GM23338 (cell line): ENCODE data around the gene GGT5. TPM values are rescaled to one million over a fixed set of nuclear protein-coding genes. Genes with fewer than 3 reads are reported as not detected.

Source experiments
- ATAC-seq: fragments of 200-7000 bp; cut with Tn5 transposase; 3 replicates; pipeline ENCODE4 v1.9.1; 2020
- DNase-seq: peaks from one replicate; pipeline ENCODE4 v3.0.0-alpha.2; 2015; ENCODE audit warnings: low spot score
- H2AFZ ChIP-seq: fragments of 200-600 bp; sonication (generic); 2 replicates; pipeline ENCODE4 v1.8.0; 2016; ENCODE audit warnings: antibody characterized with exemption, mild to moderate bottlenecking, moderate library complexity
- H3F3A ChIP-seq: fragments of 200-600 bp; sonication (generic); replicated peaks from 2 replicates; pipeline ENCODE4 v1.8.0; 2017; ENCODE audit warnings: antibody characterized with exemption, mixed run types, low read depth
- H3K27ac ChIP-seq: fragments of 200-600 bp; sonication (generic); 2 replicates; pipeline ENCODE4 v1.6.1; 2016; ENCODE audit warnings: low read depth
- H3K27me3 ChIP-seq: fragments of 200-600 bp; sonication (generic); 2 replicates; pipeline ENCODE4 v1.8.0; 2016; ENCODE audit warnings: mild to moderate bottlenecking, mixed run types, moderate library complexity; ENCODE audit not compliant: insufficient read depth
- H3K36me3 ChIP-seq: fragments of 200-600 bp; sonication (generic); 2 replicates; pipeline ENCODE4 v1.8.0; 2016; ENCODE audit warnings: mild to moderate bottlenecking; ENCODE audit not compliant: insufficient read depth
- H3K4me1 ChIP-seq: fragments of 200-600 bp; sonication (generic); 2 replicates; pipeline ENCODE4 v1.8.0; 2016; ENCODE audit warnings: mild to moderate bottlenecking, moderate library complexity; ENCODE audit not compliant: insufficient read depth
- H3K4me2 ChIP-seq: fragments of 200-600 bp; sonication (generic); 2 replicates; pipeline ENCODE4 v1.7.1; 2017; ENCODE audit warnings: mixed run types
- H3K4me3 ChIP-seq: fragments of 200-600 bp; sonication (generic); 2 replicates; pipeline ENCODE4 v1.6.1; 2016; ENCODE audit warnings: mixed run types
- H3K79me2 ChIP-seq: fragments of 200-600 bp; sonication (generic); replicated peaks from 2 replicates; pipeline ENCODE4 v1.8.0; 2017; ENCODE audit warnings: mild to moderate bottlenecking; ENCODE audit not compliant: insufficient read depth
- H3K9me2 ChIP-seq: fragments of 200-600 bp; sonication (generic); 2 replicates; pipeline ENCODE4 v1.8.0; 2017; ENCODE audit not compliant: insufficient read depth
- H4K20me1 ChIP-seq: fragments of 200-600 bp; sonication (generic); replicated peaks from 2 replicates; pipeline ENCODE4 v1.8.0; 2017; ENCODE audit warnings: mild to moderate bottlenecking; ENCODE audit not compliant: insufficient read depth
- H3K27ac Mint-ChIP-seq: 2 replicates; pipeline ENCODE4 v1.8.0; 2020; ENCODE audit warnings: inconsistent platforms, mild to moderate bottlenecking, moderate library complexity, mixed read lengths
- H3K27me3 Mint-ChIP-seq: 3 replicates; pipeline ENCODE4 v1.8.0; 2022; ENCODE audit warnings: low read depth, mild to moderate bottlenecking, moderate library complexity, mixed read lengths, inconsistent platforms; ENCODE audit not compliant: insufficient read depth, poor library complexity
- H3K36me3 Mint-ChIP-seq: 3 replicates; pipeline ENCODE4 v1.8.0; 2021; ENCODE audit warnings: low read depth, mild to moderate bottlenecking, inconsistent platforms, moderate library complexity, mixed read lengths
- H3K4me1 Mint-ChIP-seq: 3 replicates; pipeline ENCODE4 v1.8.0; 2020; ENCODE audit warnings: mild to moderate bottlenecking, inconsistent platforms, mixed read lengths
- H3K4me3 Mint-ChIP-seq: 3 replicates; pipeline ENCODE4 v1.8.0; 2021; ENCODE audit warnings: moderate library complexity, mild to moderate bottlenecking, inconsistent platforms, mixed read lengths
- H3K9me3 Mint-ChIP-seq: 3 replicates; pipeline ENCODE4 v1.8.0; 2020; ENCODE audit warnings: moderate library complexity, mild to moderate bottlenecking, inconsistent platforms, mixed read lengths
- CTCF ChIP-seq, 2 experiments: fragments of 200-600 bp in 1 of 2; sonication (generic) in 1 of 2; conservative IDR thresholded peaks; 2 replicates each; pipeline versions ENCODE4 v1.5.1 to v1.6.1; 2016 to 2017; ENCODE audit warnings: antibody characterized with exemption in 2 of 2, low read depth in 2 of 2, mild to moderate bottlenecking in 2 of 2, moderate library complexity in 1 of 2
- JUNB ChIP-seq: IDR thresholded peaks from one replicate; pipeline ENCODE4 v1.6.1; 2016; ENCODE audit warnings: antibody characterized with exemption; ENCODE audit not compliant: unreplicated experiment
- NANOG ChIP-seq: IDR thresholded peaks from 2 replicates; pipeline ENCODE4 v1.6.1; 2016; ENCODE audit warnings: antibody characterized with exemption, borderline replicate concordance
- POLR2AphosphoS5 ChIP-seq: IDR thresholded peaks from 2 replicates; pipeline ENCODE4 v1.6.1; 2016; ENCODE audit warnings: antibody characterized with exemption, low read depth
- ZNF331 ChIP-seq: fragments of 250-450 bp; sonication (Bioruptor Pico); IDR thresholded peaks from 2 replicates; pipeline ENCODE4 v1.5.0; 2020; ENCODE audit warnings: low read depth, mild to moderate bottlenecking, moderate library complexity
- ZNF462 ChIP-seq: fragments of 250-450 bp; sonication (Bioruptor Pico); IDR thresholded peaks from 2 replicates; pipeline ENCODE4 v1.5.0; 2020; ENCODE audit warnings: mild to moderate bottlenecking, moderate library complexity
- polyA plus RNA-seq: library from polyadenylated mRNA; unstranded; fragments of >200 nt; fragmentation: Nextera tagmentation; extraction: Ambion mirVana; gene quantifications from 2 replicates; pipeline ENCODE4 v1.2.1, GENCODE V29; 2016
- total RNA-seq: library from RNA; depleted of rRNA; stranded (reverse); fragments of >200 nt; shearing (Covaris generic); gene quantifications from 2 replicates; pipeline ENCODE4 v1.2.3, GENCODE V29; 2014

Gene GGT5
- total and polyA plus RNA-seq, 2 experiments from 2014 or later, result not detected

GRCh38 chr22:24176040-24176439 is 68.8 kb downstream of the GGT5 start:
- Mint-ChIP-seq H3K27ac (no peak overlapping the region), H3K4me1 (peaks cover 6% of the 10 kb centered on the region; the same call in 1 of the 3 replicates), H3K4me3 (no peak overlapping the region)

More at GRCh38 chr22:24176040-24176439, 68.8 kb downstream of the GGT5 start:
- no peak overlapping the region for H3K27ac ChIP-seq
- TF ChIP-seq POLR2AphosphoS5 (no peak), JUNB (no peak), NANOG (no peak), ZNF462 (CRISPR knock-in tag) (no peak), CTCF (conservative IDR thresholded peaks at IDR 0.05; ENCODE audit: low read depth in 2 of 2) (no peak), ZNF331 (CRISPR knock-in tag) (no peak)
- H3K9me3 Mint-ChIP-seq, result no peaks in the 10 kb centered on the region
- no peaks in the 10 kb centered on the region for H3K27me3 ChIP-seq
- DNase-seq (no peak), ATAC-seq (no peak)
- no peak overlapping the region for H3K4me3 ChIP-seq
- H3K4me2 ChIP-seq, result no peak overlapping the region
- H3F3A ChIP-seq, result no peaks in the 10 kb centered on the region
- peaks cover 6% of the 10 kb centered on the region; the same call in 1 of the 2 replicates for H3K4me1 ChIP-seq
- H3K36me3 ChIP-seq, result no peaks in the 10 kb centered on the region
- H4K20me1 ChIP-seq, result no peaks in the 10 kb centered on the region
- no peaks in the 10 kb centered on the region for H3K9me2 ChIP-seq
- peaks cover 12% of the 10 kb centered on the region; the same call in 2 of the 3 replicates for H3K36me3 Mint-ChIP-seq
- no peaks in the 10 kb centered on the region for H3K79me2 ChIP-seq
- peaks cover 13% of the 10 kb centered on the region for H3K27me3 Mint-ChIP-seq
- no peak overlapping the region for H2AFZ ChIP-seq
